ENCODE results near the gene BCAN. TPM values are rescaled to one million over a fixed set of nuclear protein-coding genes. Genes with fewer than 3 reads are reported as not detected.

Gene BCAN
- total RNA-seq, 1 experiment from 2014 or later, result 1.2 TPM

GRCh38 chr1:156660752-156661112 lies 18.8 kb downstream of the BCAN start:
- Histone ChIP-seq H2AK5ac (ENCODE audit: insufficient read length, low read length) (no peak overlapping the region), H3K79me2 (ENCODE audit: insufficient read depth, low read length) (no peaks in the 10 kb centered on the region), H3K27me3 (ENCODE audit: insufficient read depth, low read length) (no peaks in the 10 kb centered on the region; the same call in 1 of the 2 replicates), H3K23me2 (ENCODE audit: insufficient read length, low read depth, low read length, poor library complexity, severe bottlenecking) (peaks cover 10% of the 10 kb centered on the region), H2BK20ac (ENCODE audit: low read depth, low read length, poor library complexity, severe bottlenecking) (no peak overlapping the region), H3T11ph (ENCODE audit: low read length) (no peak overlapping the region), H3K27ac (ENCODE audit: insufficient read length, low read depth, low read length) (peak overlapping the region; percentile 2), H2BK12ac (ENCODE audit: insufficient read length, low read depth, low read length) (peak overlapping the region; percentile 12), H4K5ac (ENCODE audit: insufficient read length, low read depth, low read length) (peak overlapping the region; percentile 63), H3K4ac (ENCODE audit: low read depth, low read length) (no peak overlapping the region), H2BK5ac (ENCODE audit: insufficient read length, low read length) (no peak overlapping the region), H3K4me2 (ENCODE audit: insufficient read depth, insufficient read length, low read length) (no peak overlapping the region), H4K91ac (ENCODE audit: insufficient read length, low read depth, low read length) (no peak overlapping the region), H3K23ac (ENCODE audit: insufficient read length, low read depth, low read length) (no peak overlapping the region), H2BK120ac (ENCODE audit: low read depth, low read length, poor library complexity, severe bottlenecking) (no peak overlapping the region), H4K8ac (replicated peaks; ENCODE audit: insufficient read length, low read depth, low read length) (no peak overlapping the region), H3K79me1 (ENCODE audit: insufficient read depth, low read depth, low read length, poor library complexity, severe bottlenecking) (no peaks in the 10 kb centered on the region), H2BK15ac (ENCODE audit: low read depth, low read length) (no peak overlapping the region), H3K56ac (ENCODE audit: insufficient read length, low read depth, low read length) (no peak overlapping the region), H3K14ac (ENCODE audit: insufficient read depth, low read length) (no peak overlapping the region), H3K9ac (ENCODE audit: extremely low read depth, insufficient read length, low read length) (no peak overlapping the region), H4K20me1 (ENCODE audit: control insufficient read depth, insufficient read depth, insufficient read length) (no peaks in the 10 kb centered on the region), H3K9me3 (ENCODE audit: control insufficient read depth, low read depth, low read length) (no peaks in the 10 kb centered on the region), H2AFZ (ENCODE audit: low read length) (no peak overlapping the region), H3K4me1 (ENCODE audit: insufficient read depth, low read length) (peaks cover 17% of the 10 kb centered on the region; the same call in 1 of the 2 replicates), H3K18ac (ENCODE audit: insufficient read length, low read depth, low read length) (no peak overlapping the region)
- DNase-seq, result no peak
- peaks cover 78 to 81% of the 10 kb centered on the region in 2 experiments for H3K4me1 Mint-ChIP-seq
- peaks cover 44% of the 10 kb centered on the region for H3K27me3 Mint-ChIP-seq (ENCODE audit: low read depth)
- H3K36me3 Mint-ChIP-seq (ENCODE audit: insufficient read depth in 1 of 3, low read depth in 3 of 3), result no peaks in the 10 kb centered on the region
- TF ChIP-seq, protein P1, sequence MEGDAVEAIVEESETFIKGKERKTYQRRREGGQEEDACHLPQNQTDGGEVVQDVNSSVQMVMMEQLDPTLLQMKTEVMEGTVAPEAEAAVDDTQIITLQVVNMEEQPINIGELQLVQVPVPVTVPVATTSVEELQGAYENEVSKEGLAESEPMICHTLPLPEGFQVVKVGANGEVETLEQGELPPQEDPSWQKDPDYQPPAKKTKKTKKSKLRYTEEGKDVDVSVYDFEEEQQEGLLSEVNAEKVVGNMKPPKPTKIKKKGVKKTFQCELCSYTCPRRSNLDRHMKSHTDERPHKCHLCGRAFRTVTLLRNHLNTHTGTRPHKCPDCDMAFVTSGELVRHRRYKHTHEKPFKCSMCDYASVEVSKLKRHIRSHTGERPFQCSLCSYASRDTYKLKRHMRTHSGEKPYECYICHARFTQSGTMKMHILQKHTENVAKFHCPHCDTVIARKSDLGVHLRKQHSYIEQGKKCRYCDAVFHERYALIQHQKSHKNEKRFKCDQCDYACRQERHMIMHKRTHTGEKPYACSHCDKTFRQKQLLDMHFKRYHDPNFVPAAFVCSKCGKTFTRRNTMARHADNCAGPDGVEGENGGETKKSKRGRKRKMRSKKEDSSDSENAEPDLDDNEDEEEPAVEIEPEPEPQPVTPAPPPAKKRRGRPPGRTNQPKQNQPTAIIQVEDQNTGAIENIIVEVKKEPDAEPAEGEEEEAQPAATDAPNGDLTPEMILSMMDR (conservative IDR thresholded peaks at IDR 0.05), result no peak
- H3K4me3 Mint-ChIP-seq, result no peak overlapping the region; a peak in 1 of 5 replicates
- no peaks in the 10 kb centered on the region; a peak in 1 of 5 replicates for H3K9me3 Mint-ChIP-seq
- H3K27ac Mint-ChIP-seq, result peak overlapping the region; percentile 62 to 99 (median 97); a peak in 5 of 7 replicates
- no CpG with 5 or more reads among the region's 2 CpGs for WGBS (ENCODE audit: extremely low coverage, insufficient read length, low lambda C conversion rate)
